ENCODE measurements around the gene TSPAN32.

Gene TSPAN32

GRCh38 chr11:2289350-2289749, 12.5 kb upstream of the TSPAN32 start:
- no peak for DNase-seq (ENCODE audit: low spot score)

DNA sequence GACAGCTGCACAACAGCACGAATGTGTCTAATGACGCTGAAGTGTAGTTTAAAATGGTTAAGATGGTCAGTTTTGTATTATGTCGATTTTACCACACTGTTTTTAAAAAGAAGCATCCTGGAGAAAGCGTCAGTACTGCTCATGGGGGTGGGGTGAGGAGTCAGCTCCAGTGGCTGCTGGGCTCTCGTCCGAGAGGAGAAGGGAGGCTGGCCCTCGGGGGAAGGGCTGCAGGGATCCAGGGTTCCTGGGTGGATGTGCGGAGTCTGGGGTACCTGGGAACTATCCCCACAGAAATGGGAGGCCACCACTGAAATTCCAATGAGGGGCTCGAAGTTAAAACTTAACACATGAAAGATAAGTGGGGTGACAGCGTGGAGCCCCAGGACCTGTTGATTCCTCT, 12.0 kb upstream of the TSPAN32 start:
- DNase-seq (ENCODE audit: low spot score) = no peak

DNA sequence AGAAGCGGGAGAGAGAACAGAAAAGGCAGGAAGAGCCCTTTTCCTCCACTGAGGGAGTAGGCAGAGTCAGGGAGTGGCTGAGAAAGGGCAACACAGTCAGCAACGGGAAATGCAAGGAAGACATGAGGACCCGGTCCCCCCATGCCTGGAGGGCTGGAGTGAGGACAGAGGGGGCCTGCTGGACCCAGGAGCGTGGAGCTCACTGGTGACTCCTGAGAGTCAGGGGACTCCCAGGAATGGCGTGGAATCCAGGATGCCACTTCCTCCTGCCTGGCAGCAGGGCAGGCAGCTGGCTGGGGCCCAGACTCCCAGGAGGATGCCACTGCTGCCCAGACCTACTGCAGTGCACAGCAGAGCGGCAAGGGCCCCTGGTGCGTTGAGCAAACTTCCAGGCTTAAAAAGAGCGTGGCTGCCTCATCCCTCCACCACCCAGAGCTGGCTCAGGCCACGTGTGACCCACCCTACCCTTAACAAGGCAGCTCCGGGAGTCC, 11.4 kb upstream of the TSPAN32 start:
- no peak for DNase-seq (ENCODE audit: low spot score)

DNA sequence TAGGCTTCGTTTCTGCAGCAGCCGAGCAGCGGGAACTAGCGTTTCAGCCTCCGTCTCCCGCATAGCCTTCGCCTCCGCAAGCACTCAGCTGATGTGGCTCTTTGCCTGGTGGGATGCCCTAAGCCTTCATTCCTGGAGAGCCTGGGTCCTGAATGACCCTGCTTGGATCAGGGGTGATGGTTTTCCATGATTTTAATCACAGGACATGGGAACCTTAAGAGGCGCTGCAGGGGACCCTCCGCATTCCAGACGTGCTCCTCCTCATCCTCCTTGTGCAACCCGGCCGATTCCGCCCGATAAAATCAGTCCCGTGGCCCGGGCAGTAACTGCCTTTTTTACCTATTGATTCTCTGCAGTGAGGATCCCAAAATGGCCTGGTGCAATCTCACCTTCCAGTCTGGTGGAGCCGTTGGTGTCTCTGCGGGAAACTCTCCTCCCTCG, 8.3 kb upstream of the TSPAN32 start:
- DNase-seq (ENCODE audit: low spot score) = no peak

DNA sequence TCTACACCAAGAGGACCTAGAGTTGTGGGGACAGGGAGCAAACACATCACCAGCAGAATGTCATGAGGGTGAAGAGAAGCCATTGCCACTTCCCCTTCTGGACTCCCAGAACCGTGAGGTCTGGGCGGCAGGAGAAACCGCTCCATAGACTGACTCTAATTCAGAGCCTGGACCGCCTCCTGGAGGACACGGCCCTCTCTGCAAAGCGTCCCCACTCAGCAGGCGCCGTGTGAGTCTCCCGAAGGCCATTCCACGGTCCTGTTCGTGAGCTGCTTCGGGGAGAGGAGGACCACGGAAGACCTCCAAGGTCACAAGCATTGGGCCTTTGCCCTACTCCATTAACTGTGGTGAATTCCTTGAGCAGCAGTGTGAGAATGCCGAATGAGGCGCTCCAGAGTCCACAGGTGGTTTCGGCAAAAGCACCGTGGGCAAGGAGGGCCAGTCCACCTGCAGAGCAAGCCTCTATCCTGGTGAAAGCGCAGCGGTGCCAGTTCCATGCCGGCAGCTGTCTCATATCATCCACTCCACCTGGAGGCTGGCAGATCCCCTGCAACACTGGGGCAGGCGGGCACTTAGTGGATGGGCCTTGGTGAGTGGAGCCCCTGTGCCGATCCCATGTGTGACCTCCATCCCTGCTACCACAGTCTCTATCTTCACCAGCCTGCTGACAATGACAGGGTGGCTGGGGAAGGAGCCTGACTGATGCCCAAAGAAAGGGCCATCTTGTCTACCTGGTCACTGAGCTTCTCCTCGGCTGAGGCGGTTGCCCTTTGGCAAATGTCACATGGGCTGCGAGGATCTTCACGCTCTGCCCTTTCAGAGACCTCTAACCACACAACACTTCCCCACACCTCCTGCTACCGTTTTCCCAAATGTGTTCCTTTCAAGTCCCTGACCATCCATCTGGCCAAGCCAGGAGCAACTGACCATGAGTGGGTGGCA, 7.6 kb upstream of the TSPAN32 start:
- no peak for DNase-seq (ENCODE audit: low spot score)

GRCh38 chr11:2294926-2295290, 6.9 kb upstream of the TSPAN32 start:
- no peak for DNase-seq (ENCODE audit: low spot score)

DNA sequence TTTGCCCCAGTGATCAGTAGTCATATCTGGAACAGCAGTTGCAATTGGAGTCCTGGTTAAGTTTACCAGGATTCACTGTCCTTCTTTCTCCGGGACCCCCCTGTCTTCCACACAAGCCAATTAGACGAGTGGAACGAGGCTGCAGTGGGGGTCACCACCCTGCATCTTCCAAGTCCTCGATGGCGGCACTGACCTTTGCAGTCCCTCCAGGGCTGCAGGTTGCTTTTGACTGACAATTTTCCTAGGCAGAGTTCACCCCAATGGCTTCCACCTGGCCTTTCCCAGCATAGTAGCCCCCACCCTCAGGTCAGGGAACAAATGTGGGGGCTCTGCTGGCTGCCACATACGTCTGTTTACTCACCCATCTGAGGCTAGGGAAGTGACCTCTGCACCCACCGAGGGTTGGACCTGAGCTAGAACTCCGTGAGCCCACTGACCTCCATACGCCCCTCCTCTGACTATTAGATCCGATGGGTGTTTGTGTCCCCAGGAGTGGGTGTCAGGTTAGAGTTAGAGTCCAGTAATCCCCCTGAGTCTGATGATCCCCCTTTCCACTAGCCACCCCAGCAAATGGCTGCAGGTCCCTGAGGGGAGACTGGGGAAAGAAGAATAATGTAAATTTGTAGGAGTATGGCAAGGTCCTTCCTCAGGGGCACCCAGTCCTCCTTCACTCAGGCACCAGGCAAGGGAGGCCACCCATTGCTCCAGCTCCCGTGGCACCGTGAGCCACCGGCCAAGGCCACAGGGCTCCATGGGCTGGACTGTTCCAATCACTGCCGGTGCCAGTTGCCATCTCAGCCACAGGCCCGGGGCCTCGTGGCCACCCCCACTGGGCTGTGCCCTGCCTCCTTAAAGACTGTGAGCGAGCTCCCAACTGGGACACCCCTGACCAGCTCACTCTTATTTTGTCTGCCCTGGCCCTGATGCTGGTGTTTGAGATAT, 5.6 kb upstream of the TSPAN32 start:
- DNase-seq (ENCODE audit: low spot score) = no peak

GRCh38 chr11:2296913-2297622, 4.7 kb upstream of the TSPAN32 start:
- DNase-seq (ENCODE audit: low spot score) = no peak

DNA sequence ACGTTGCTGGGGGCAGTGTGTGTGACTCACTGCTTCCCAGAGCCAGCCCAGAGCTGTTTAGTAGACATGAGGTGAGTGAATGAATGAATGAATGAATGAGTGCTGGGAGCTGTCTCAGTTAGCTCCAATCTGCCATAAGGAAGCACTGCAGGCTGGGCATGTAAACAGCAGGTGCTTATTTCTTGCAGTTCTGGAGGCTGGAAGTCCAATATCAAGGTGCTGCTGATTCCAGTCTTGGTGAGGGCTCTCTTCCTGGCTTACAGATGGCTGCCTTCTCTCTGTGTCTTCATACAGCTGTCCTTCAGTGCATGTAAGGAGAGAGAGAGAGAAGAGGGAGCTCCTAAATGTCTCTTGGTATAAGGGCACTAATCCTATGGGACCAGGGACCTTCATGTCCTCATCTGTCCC, 4.2 kb upstream of the TSPAN32 start:
- no peak for DNase-seq (ENCODE audit: low spot score)

- DNase-seq (ENCODE audit: low spot score) = no peak
These were observed 3.5 kb upstream of the TSPAN32 start for GRCh38 chr11:2298131-2298794.

DNA sequence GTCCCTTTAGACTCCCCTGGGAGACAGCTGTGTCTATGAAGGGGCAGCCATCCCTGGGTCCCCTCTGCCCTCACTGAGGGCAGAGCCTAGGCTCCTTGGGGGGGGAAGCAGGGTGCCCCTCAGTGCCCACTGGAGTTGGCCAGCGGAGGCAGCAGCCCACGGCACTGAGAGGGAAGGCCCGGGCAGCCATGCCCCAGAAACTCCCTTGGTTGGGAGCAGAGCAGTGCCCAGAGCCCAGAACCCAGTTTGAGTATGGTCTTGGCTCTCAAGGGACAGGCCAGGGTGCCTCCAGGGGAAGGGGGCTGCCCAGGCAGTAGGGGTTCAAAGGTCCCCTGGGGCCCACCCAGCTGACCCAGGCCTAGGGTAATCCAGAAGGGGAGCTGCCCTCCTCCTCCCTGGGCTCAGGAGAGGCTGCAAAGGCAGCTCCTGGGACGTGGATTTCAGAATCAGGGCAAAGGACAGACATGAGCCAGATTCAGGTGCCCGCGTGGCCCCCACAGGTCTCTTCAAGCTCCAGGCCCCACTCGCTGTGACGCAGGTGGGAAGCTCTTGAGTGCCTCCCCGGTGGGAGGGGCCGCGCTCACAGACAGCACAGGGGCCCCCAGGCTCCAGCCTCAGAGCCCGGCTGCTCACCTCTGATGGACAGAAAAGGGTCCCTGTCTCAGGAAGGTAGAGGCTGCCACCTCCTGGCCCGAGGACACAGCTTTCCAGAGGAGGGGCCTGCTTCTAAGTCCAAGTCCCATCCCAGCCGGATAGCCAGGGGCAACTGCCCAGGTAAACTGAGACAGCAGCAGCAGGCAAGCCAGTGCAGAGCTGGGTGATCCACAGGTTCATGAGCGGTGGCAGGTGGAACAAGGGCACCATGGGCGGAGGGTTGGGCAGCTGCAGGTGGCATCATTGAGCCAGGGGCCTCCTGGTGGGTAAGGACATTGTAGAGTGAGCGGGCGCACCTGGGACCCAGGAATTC, 2.7 kb upstream of the TSPAN32 start:
- no peak for DNase-seq (ENCODE audit: low spot score)

DNA sequence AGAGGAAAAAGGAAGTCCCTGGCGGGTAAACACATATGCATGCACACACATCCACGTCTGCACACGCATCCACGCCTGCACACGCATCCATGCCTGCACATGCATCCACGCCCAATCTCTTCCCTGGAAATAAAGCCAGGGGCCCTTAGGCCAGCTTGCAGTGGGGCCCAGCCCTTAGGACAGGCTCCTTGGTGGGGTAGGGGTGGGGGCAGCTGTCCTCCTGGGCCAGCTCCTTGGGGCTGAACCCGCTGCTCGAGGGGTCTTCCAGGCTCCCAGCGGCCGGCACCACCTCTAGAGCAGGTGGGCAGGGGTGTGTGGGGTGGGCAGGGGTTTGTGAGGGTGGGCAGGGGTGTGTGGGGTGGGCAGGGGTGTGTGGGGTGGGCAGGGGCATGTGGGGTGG, 2.0 kb upstream of the TSPAN32 start:
- DNase-seq (ENCODE audit: low spot score) = no peak

GRCh38 chr11:2300290-2300935, 1.4 kb upstream of the TSPAN32 start:
- no peak for DNase-seq (ENCODE audit: low spot score)

DNA sequence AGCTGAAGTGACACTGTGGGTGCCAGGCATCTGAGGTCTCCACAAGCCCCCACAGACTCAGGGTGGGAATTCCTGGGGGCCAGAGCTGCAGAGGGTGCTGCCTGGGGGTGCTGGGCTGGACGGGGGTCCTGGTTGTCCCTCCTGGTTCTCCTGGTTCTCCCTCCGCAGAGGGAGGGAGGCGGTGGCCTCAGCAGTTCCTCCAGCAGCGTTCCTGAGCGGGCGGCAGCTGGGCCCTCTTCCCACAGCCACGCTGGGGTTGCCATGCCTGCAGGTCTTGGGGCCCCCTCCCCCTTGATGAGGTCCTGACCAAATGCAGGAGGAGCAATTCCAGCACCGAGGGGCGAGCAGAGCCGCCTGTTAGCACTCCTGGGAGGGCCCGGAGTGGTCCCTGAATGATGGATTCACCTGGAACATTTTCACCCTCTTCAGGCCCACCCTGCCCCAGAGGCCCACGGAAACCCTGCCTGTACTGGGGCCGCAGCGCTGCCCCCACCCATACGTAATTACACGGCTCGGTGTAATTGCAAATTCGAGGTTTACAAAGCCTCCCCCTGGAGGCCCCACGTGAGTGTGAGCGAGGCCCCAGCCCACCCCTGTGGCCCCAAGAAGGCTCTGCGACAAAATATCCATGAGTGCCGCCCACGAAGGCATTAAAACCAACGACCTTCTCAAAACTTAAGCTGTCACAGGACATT, 730 bp upstream of the TSPAN32 start:
- no peak for DNase-seq (ENCODE audit: low spot score)

DNA sequence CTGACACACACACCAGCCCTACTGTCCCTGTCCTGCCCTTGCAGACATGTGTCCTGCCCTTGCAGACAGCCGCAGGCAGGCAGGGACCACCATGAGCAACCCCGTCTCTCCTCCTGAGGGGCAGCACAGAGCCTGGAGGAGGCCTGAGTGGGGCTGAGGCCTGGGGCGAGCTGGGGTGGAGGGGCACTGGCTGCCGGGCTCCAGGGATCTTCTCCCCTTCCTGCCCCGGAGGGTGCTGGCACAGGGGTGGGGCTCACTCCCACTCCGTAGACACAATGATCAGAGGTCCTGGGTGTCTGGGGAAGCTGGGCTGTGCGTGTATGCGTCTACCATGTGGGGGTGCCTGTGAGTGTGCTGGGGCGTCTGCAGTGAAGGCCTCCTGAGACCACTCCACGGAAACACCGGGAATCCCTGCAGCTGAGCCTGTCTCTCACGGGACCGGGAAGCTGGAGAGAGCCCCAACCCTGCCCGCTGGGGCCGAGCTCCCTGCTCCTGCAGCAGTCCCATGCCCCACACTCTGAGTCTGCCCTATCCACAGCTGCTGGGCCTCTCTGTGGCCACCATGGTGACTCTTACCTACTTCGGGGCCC, 588 bp downstream of the TSPAN32 start:
- DNase-seq (ENCODE audit: low spot score) = no peak

GRCh38 chr11:2302896-2303626, 1.2 kb downstream of the TSPAN32 start:
- DNase-seq (ENCODE audit: low spot score) = no peak

- DNase-seq (ENCODE audit: low spot score) = no peak
These were observed 2.1 kb downstream of the TSPAN32 start for GRCh38 chr11:2303627-2304505.
